Measurements from ENCODE around the gene INMT.

DNA sequence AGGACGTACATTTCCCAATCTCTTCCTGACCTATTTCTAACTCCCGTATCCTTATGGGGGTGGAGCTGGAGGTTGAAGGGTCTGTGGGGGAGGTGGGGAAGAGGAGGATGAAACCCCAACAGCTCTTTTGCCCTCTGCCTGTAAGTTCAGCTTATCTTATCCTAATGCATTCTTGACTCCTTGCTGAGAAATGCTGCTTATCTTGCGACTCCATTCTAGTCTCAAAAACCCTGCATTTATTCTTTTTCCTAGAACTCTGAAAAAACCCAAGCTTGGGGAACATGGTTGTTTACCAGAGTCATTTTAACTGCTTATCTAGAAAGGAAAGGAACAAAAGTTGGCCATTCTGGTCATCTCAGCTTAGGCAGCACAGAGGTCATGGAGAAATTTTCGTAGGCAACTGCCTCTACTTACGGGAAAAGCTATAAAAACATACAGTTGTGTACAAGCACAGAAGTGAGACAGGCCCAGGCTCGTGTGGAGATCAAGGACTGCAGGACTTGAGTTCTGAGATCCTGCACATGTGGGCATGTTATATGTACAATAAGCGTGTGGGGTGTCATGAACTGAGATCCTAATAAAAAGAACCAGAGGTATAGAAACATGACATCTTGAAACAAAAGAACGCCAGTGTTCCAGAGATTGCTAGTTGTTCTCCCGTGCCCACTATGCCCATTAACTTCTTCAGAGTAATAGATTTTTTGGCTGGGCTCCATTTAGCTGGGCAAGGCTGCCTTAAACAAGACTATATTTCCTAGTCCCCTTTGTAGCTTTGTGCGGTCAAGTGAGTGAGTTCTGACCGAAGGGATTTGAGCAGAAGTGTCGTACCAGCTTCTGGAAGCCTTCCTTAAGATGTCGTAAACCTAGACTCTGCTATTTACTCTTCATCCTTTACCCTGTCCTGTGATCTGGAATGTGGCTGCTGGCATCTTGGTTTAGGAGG is 9.6 kb downstream of the INMT start:
- TF ChIP-seq, protein P1, sequence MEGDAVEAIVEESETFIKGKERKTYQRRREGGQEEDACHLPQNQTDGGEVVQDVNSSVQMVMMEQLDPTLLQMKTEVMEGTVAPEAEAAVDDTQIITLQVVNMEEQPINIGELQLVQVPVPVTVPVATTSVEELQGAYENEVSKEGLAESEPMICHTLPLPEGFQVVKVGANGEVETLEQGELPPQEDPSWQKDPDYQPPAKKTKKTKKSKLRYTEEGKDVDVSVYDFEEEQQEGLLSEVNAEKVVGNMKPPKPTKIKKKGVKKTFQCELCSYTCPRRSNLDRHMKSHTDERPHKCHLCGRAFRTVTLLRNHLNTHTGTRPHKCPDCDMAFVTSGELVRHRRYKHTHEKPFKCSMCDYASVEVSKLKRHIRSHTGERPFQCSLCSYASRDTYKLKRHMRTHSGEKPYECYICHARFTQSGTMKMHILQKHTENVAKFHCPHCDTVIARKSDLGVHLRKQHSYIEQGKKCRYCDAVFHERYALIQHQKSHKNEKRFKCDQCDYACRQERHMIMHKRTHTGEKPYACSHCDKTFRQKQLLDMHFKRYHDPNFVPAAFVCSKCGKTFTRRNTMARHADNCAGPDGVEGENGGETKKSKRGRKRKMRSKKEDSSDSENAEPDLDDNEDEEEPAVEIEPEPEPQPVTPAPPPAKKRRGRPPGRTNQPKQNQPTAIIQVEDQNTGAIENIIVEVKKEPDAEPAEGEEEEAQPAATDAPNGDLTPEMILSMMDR (conservative IDR thresholded peaks at IDR 0.05; ENCODE audit: low read depth in 2 of 2) = no peak
- TF ChIP-seq POLR2AphosphoS5 (IDR thresholded peaks at IDR 0.05; ENCODE audit: low read depth) (no peak), EZH2 (IDR thresholded peaks at IDR 0.05; ENCODE audit: low read depth, unreplicated experiment) (no peak), CREB1 (CRISPR knock-in tag; IDR thresholded peaks at IDR 0.05; ENCODE audit: low read depth) (no peak), EZH2phosphoT487 (IDR thresholded peaks at IDR 0.05; ENCODE audit: unreplicated experiment) (no peak), JUNB (IDR thresholded peaks at IDR 0.05; ENCODE audit: unreplicated experiment) (no peak)
- TF ChIP-seq, protein P2, sequence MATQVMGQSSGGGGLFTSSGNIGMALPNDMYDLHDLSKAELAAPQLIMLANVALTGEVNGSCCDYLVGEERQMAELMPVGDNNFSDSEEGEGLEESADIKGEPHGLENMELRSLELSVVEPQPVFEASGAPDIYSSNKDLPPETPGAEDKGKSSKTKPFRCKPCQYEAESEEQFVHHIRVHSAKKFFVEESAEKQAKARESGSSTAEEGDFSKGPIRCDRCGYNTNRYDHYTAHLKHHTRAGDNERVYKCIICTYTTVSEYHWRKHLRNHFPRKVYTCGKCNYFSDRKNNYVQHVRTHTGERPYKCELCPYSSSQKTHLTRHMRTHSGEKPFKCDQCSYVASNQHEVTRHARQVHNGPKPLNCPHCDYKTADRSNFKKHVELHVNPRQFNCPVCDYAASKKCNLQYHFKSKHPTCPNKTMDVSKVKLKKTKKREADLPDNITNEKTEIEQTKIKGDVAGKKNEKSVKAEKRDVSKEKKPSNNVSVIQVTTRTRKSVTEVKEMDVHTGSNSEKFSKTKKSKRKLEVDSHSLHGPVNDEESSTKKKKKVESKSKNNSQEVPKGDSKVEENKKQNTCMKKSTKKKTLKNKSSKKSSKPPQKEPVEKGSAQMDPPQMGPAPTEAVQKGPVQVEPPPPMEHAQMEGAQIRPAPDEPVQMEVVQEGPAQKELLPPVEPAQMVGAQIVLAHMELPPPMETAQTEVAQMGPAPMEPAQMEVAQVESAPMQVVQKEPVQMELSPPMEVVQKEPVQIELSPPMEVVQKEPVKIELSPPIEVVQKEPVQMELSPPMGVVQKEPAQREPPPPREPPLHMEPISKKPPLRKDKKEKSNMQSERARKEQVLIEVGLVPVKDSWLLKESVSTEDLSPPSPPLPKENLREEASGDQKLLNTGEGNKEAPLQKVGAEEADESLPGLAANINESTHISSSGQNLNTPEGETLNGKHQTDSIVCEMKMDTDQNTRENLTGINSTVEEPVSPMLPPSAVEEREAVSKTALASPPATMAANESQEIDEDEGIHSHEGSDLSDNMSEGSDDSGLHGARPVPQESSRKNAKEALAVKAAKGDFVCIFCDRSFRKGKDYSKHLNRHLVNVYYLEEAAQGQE (IDR thresholded peaks at IDR 0.05; ENCODE audit: unreplicated experiment) = no peak

All from GM23338 (cell line).